Astrocyte (in vitro differentiated cells and primary cell): ENCODE data around the gene RGL1. TPM values are rescaled to one million over a fixed set of nuclear protein-coding genes. Genes with fewer than 3 reads are reported as not detected.

Experiments used
- DNase-seq: peaks from one replicate; pipeline ENCODE4 v3.0.0-alpha.2; 2010; ENCODE audit warnings: low read depth
- FAIRE-seq: peaks from 2 replicates; lab custom pipeline; 2011; peaks lifted over from hg19 to GRCh38; lab: Jason Lieb, UNC
- H2AFZ ChIP-seq: 2 replicates; pipeline ENCODE4 v1.6.0; 2012; ENCODE audit warnings: low read depth, low read length, inconsistent platforms
- H3K27ac ChIP-seq: 2 replicates; pipeline ENCODE4 v1.5.1; 2011; ENCODE audit warnings: low read depth, low read length, inconsistent platforms
- H3K27me3 ChIP-seq: 2 replicates; pipeline ENCODE4 v1.6.0; 2011; ENCODE audit warnings: low read length, inconsistent platforms; ENCODE audit not compliant: insufficient read depth
- H3K36me3 ChIP-seq: 2 replicates; pipeline ENCODE4 v1.5.1; 2011; ENCODE audit warnings: low read length, inconsistent platforms; ENCODE audit not compliant: insufficient read depth
- H3K4me1 ChIP-seq: 2 replicates; pipeline ENCODE4 v1.5.1; 2011; ENCODE audit warnings: low read length, inconsistent platforms; ENCODE audit not compliant: insufficient read depth
- H3K4me2 ChIP-seq: 2 replicates; pipeline ENCODE4 v1.6.0; 2012; ENCODE audit warnings: low read length, inconsistent platforms
- H3K4me3 ChIP-seq: 2 replicates; pipeline ENCODE4 v1.5.1; 2011; ENCODE audit warnings: low read depth, mild to moderate bottlenecking, low read length, inconsistent platforms; ENCODE audit not compliant: insufficient read depth
- H3K79me2 ChIP-seq: 2 replicates; pipeline ENCODE4 v1.6.0; 2012; ENCODE audit warnings: mild to moderate bottlenecking, low read length, inconsistent platforms; ENCODE audit not compliant: insufficient read depth
- H3K9ac ChIP-seq: 2 replicates; pipeline ENCODE4 v1.6.0; 2012; ENCODE audit warnings: mild to moderate bottlenecking, low read length, inconsistent platforms
- H3K9me3 ChIP-seq: 2 replicates; pipeline ENCODE4 v1.5.1; 2012; ENCODE audit warnings: low read depth, mild to moderate bottlenecking, low read length, inconsistent platforms; ENCODE audit not compliant: insufficient read depth
- H4K20me1 ChIP-seq: 2 replicates; pipeline ENCODE4 v1.6.0; 2012; ENCODE audit warnings: low read length, inconsistent platforms; ENCODE audit not compliant: insufficient read depth
- H3K27ac Mint-ChIP-seq: one replicate; pipeline ENCODE4 v1.8.0; 2021; ENCODE audit warnings: mild to moderate bottlenecking, mixed read lengths; ENCODE audit not compliant: unreplicated experiment
- H3K27me3 Mint-ChIP-seq: one replicate; pipeline ENCODE4 v1.8.0; 2021; ENCODE audit warnings: low read depth, mixed read lengths; ENCODE audit not compliant: unreplicated experiment
- H3K36me3 Mint-ChIP-seq: one replicate; pipeline ENCODE4 v1.8.0; 2021; ENCODE audit warnings: low read depth, mixed read lengths; ENCODE audit not compliant: unreplicated experiment
- H3K4me1 Mint-ChIP-seq: one replicate; pipeline ENCODE4 v1.8.0; 2021; ENCODE audit warnings: low read depth, mixed read lengths; ENCODE audit not compliant: unreplicated experiment
- H3K4me3 Mint-ChIP-seq: one replicate; pipeline ENCODE4 v1.8.0; 2021; ENCODE audit warnings: mild to moderate bottlenecking, moderate library complexity, mixed read lengths; ENCODE audit not compliant: unreplicated experiment
- H3K9me3 Mint-ChIP-seq: one replicate; pipeline ENCODE4 v1.8.0; 2021; ENCODE audit warnings: mild to moderate bottlenecking, mixed read lengths; ENCODE audit not compliant: unreplicated experiment
- CTCF ChIP-seq: IDR thresholded peaks from 2 replicates; pipeline ENCODE4 v1.5.1; 2011; ENCODE audit warnings: low read depth, mild to moderate bottlenecking, inconsistent platforms, low read length, moderate library complexity; ENCODE audit not compliant: insufficient read depth
- EZH2 ChIP-seq: IDR thresholded peaks from 2 replicates; pipeline ENCODE4 v1.6.1; 2012; ENCODE audit warnings: mild to moderate bottlenecking, low read length, inconsistent platforms; ENCODE audit not compliant: insufficient read depth
- total RNA-seq: library from RNA; stranded (reverse); gene quantifications from 2 replicates; pipeline ENCODE4 v1.2.1, GENCODE V29; 2021

RGL1 gene
- total RNA-seq, 1 donor from 2014 or later, result 10.1 TPM

- H3K36me3 ChIP-seq, result no peaks in the 10 kb centered on the region
- H3K9me3 Mint-ChIP-seq, result no peaks in the 10 kb centered on the region
- no peaks in the 10 kb centered on the region for H3K27me3 ChIP-seq
- H3K79me2 ChIP-seq, result no peaks in the 10 kb centered on the region
- peaks cover 15% of the 10 kb centered on the region for H3K4me1 ChIP-seq
- FAIRE-seq (no peak), DNase-seq (no peak)
- no peak overlapping the region for H3K27ac ChIP-seq
- no peaks in the 10 kb centered on the region for H4K20me1 ChIP-seq
- H3K36me3 Mint-ChIP-seq, result peaks cover 2% of the 10 kb centered on the region
- no peak overlapping the region for H2AFZ ChIP-seq
- TF ChIP-seq EZH2 (no peak), CTCF (no peak)
- H3K27ac Mint-ChIP-seq, result no peak overlapping the region
- peaks cover 9% of the 10 kb centered on the region for H3K4me1 Mint-ChIP-seq
- H3K4me3 ChIP-seq, result no peak overlapping the region
- no peak overlapping the region for H3K9ac ChIP-seq
- peak overlapping the region; percentile 41 for H3K4me2 ChIP-seq
- H3K27me3 Mint-ChIP-seq, result no peaks in the 10 kb centered on the region
- H3K9me3 ChIP-seq, result no peaks in the 10 kb centered on the region
- no peak overlapping the region for H3K4me3 Mint-ChIP-seq
These were observed 66.7 kb downstream of the RGL1 start for GRCh38 chr1:183871601-183872000.

- Histone ChIP-seq H2AFZ (no peak overlapping the region), H3K36me3 (no peaks in the 10 kb centered on the region), H3K27ac (no peak overlapping the region), H3K27me3 (no peaks in the 10 kb centered on the region), H3K4me1 (peaks cover 15% of the 10 kb centered on the region), H3K79me2 (no peaks in the 10 kb centered on the region), H4K20me1 (no peaks in the 10 kb centered on the region), H3K9ac (no peak overlapping the region), H3K4me3 (no peak overlapping the region), H3K9me3 (no peaks in the 10 kb centered on the region), H3K4me2 (peak overlapping the region; percentile 47)
- no peaks in the 10 kb centered on the region for H3K9me3 Mint-ChIP-seq
- FAIRE-seq, result no peak
- no peaks in the 10 kb centered on the region for H3K27me3 Mint-ChIP-seq
- no peak overlapping the region for H3K27ac Mint-ChIP-seq
- no peak overlapping the region for H3K4me3 Mint-ChIP-seq
- TF ChIP-seq EZH2 (no peak), CTCF (no peak)
- no peak for DNase-seq
- H3K4me1 Mint-ChIP-seq, result peaks cover 9% of the 10 kb centered on the region
- peaks cover 2% of the 10 kb centered on the region for H3K36me3 Mint-ChIP-seq
These were observed 67.5 kb downstream of the RGL1 start for GRCh38 chr1:183872403-183872802.

- Histone ChIP-seq H4K20me1 (no peaks in the 10 kb centered on the region), H2AFZ (no peak overlapping the region), H3K4me1 (peaks cover 15% of the 10 kb centered on the region), H3K27ac (no peak overlapping the region), H3K9me3 (no peaks in the 10 kb centered on the region), H3K27me3 (no peaks in the 10 kb centered on the region), H3K9ac (no peak overlapping the region), H3K79me2 (no peaks in the 10 kb centered on the region), H3K36me3 (no peaks in the 10 kb centered on the region), H3K4me3 (no peak overlapping the region), H3K4me2 (no peak overlapping the region)
- DNase-seq, result no peak
- no peaks in the 10 kb centered on the region for H3K9me3 Mint-ChIP-seq
- peaks cover 2% of the 10 kb centered on the region for H3K36me3 Mint-ChIP-seq
- peaks cover 2% of the 10 kb centered on the region for H3K27me3 Mint-ChIP-seq
- no peak for TF ChIP-seq EZH2
- TF ChIP-seq CTCF, result no peak
- no peak overlapping the region for H3K4me3 Mint-ChIP-seq
- H3K27ac Mint-ChIP-seq, result no peak overlapping the region
- H3K4me1 Mint-ChIP-seq, result peaks cover 9% of the 10 kb centered on the region
- no peak for FAIRE-seq
These were observed 68.7 kb downstream of the RGL1 start for GRCh38 chr1:183873642-183874041.
